RKO (cell line): ENCODE measurements around the gene CDK5RAP2.

Experiments used
- DNase-seq: peaks from one replicate; pipeline ENCODE4 v3.0.0-alpha.2; 2016; ENCODE audit warnings: low spot score

Gene CDK5RAP2

DNA sequence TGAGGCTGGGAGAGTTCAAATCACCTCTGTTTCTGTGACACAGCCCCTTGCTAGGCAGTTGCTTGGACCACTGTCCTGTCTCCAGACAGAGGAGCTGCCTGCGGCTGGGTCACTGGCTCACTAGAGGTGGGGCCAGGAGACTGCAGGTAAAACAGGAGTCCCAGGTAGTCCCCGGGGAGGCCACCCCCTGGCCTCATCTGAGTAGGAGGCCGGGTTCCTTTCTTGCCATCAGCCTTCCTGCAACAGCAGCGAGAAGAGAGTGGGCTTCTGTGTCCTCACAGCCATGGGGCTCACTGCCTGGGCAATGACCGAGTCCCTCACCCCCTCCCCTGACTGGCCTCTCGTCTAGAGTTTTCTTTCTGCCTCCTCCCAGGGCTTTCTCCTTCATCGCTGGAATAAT is 197.5 kb downstream of the CDK5RAP2 start:
- no peak for DNase-seq

DNA sequence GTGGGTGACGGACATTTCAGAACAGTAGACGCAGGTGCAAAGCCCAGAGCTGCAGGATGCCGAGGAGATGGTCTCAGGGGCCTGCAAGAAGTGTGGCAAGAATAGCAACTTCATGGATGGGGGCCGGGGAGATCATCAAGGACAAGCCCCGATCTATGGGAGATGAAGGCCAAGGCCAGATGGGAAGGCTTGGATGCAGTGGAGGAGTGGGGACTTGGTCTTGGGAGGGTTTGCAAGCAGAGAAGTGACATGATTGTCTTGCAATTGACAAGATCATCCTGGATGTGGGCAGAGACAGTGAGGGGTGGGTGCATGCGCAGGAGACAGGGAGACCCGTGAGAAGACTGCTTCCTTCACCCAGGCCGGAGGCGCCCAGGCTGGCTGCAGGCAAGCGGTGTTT is 198.1 kb downstream of the CDK5RAP2 start:
- DNase-seq, result no peak

DNA sequence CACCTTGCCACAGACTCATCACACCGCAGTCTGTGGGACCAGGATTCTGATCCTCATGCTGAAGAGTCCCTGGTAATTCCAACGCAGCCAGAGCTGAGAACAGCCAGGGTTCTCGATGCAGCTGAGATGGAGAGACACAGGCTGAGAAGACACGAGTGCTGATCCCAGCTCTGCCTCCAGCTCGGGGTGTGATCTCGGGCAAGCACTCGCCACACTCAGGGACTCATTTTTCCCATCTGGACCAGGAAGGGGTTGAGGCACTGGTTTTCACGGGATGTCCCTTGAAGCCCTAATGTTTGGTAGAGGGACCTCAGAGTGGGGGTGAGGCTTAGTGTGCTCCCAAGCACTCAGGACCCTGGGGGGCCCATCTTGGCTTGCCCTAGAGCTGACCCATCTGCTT is 200.4 kb downstream of the CDK5RAP2 start:
- no peak for DNase-seq

DNA sequence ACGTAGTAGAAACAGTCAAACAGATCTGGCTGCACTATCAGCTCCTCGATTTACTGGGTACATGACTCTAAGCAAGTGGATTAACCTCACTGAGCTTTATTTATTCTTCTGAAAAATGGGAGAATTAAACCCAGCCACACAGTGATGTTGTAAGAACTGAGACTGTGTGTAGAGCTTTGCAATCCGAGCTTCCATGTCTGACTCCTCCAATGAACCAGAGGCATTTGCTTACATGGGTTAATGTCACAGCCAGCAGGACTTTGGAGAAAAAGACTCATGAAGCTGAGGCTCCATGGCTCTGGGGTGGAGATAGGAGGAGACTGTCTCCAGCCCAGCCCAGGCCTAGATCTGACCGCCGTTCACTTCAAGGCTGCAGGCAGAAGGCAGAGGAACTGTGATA is 201.3 kb downstream of the CDK5RAP2 start:
- DNase-seq, result no peak

DNA sequence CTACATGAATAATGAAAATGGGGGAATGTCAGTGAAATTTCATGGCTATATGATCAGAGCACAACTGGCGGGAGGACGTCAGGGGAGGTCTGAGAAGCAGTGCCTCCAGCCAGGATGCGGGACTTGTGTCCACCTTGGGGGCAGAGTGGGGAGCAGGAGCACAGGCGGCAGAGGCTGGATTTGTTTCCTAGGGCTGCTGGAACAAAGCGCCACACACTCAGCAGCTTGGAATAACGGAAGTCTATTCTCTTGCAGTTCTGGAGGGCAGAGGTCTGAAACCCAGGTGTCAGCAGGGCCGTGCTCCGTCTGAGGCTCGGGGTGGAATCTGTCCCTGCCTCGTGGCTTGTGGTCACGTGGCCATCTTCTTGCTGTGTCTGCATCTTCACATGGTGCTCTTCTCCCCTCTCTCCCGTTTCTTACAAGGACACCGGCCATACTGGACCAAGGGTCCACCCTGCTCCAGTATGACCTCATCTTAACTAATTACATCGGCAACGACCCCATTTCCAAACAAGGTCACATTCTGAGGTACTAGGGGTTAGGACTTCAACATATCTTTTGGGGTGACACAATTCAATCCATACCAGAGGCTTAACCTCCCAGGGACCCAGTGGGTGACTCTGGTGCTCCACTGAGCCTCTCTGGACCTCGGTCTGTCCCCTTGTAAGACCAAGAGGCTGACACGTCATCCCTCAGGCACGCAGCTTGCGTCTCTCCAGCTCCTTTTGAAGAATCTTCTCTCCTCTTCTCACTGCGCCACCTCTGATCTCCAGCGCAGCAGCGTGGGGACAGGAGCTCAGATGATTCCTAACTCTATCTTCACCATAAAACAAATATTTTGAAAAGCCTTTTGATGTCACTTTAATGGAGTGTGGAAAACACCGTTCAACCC is 202.5 kb downstream of the CDK5RAP2 start:
- no peak for DNase-seq

DNA sequence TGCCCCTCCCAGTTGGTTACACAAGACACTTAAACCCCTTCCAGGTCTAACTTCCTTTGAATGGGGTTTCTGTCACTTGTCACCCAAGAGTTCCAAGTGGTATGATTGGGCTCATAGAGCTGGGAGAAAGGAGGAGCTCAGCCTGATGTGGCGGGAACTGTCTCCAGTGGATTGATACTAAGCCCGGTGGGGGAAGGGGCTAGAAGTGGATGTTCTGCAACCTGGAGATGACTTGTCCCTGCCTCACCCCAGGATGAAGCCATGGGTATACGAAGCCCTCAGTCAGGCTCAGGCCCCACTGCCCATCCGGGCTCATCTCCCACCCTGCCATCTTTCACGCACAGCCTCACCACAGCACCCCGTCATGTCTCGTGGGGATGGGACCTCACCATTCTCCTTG is 203.9 kb downstream of the CDK5RAP2 start:
- DNase-seq, result no peak

DNA sequence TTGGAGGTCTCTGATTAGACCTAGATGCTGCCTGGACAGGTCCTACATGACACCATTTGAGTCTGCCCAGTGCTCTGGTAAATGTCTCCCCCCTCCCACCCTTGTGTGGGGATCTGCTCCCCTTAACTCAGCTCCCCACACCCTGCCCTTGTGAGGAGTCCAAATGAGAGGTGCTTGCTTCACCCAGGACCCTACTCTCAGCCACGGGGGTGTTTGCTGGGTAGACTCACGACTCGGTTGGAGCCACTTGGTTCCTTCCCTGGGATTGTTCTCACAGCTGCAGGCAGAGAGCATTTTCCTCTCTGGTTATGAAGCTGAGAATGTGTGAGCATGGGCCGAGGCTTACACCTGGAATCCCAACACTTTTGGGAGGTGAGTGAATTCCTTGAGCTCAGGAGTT is 204.7 kb downstream of the CDK5RAP2 start:
- DNase-seq, result no peak

DNA sequence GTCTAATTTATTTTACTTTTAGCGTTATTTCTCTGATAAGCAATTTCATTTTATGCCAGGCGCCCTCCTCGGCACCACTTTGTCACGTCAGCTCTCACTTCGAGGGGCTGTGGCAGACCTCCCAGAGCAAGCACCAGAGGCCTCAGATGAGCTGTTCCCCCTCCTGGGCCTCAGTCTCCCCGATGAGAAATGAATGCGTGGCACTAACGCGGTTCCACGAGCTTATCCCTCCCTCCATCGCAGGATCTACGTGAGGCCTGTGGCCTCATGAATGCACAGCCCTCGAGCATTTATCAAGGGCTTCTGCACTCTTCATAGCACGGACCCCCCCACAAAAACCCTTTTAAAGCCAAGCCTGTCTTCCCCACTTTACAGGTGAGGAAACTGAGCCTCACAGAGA is 205.2 kb downstream of the CDK5RAP2 start:
- DNase-seq, result no peak

DNA sequence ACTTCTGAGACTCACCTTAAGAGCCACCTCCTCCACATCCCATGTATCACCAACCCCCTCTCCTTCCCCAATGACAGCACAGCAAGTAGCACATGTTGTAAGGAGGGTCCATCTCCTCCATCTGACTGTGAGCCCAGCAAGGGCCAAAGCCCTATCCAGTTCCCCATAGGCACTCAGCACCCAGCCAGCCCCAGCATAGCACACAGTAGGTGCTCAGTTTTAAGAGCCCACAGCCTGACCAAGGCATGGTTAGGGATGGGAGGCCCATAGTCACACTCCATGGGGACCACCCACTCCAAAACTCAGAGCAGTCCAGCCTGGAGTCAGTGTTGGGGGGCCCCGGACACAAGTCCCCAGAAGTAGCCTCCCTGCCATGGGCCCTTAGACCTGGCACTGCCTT is 205.7 kb downstream of the CDK5RAP2 start:
- DNase-seq, result no peak

DNA sequence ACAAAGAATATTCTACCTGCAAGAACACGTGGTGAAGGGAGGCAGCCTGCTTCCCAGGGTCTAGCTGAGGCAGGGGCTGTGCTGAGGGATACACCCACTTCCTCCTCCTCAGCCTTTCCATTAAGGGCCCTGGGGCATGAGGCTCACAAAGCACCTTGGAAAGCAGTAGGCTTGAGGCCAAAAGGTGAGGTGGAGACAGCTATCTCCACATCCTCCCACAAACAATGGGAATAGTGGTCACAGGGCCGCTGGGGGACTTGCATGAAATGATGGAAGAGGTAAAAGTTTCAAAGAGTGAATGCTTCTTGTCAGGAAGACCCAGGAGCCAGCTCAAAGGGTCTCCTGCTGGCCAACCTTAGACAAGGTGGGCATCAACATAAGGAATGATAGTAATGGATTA is 207.9 kb downstream of the CDK5RAP2 start:
- no peak for DNase-seq

DNA sequence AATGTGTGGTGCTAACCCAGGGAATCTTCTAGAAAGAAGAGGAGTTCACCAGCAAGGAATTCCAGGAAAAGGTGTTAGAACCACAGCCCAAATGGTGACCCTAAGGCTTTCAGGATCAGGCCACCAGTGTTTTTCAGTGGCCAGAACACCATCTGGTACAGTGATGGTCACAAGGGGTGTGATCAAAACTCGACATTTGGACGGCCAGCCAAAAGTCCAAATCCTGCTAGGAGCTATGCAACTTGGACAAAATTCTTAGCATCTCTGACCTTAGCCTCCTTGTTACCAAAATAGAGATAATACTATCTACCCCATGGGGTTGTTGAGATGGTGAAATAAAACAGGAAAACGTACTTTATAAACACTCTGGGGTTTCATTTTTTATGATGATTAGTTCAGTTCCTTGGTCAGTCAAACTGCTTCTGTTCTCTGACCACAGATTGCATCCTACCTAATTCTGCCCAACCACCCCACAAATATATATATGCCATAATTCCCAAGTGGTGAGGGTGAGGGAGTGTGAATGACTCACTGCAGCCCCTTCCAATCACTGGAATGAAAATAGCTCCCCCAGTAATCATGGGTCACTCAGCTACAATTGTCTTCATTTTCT is 210.3 kb downstream of the CDK5RAP2 start:
- no peak for DNase-seq

DNA sequence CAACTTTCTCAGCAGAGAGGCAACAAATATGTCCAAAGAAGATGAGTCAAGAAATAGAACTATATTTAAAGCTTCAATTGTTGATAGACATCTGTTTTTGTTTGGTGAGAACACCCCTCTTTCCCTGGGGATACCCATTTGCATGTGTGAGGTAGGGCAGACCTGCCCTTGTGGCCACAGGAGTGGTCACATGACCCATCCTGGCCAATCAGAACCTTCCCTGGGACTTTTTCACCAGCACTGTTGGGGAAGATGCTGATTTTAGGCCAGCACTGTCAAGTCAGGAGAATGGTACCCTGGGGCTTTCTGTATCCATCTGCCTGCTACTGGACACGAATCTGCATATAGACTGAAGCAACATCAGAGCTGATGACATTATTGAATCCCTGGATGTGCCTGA is 211.2 kb downstream of the CDK5RAP2 start:
- no peak for DNase-seq

DNA sequence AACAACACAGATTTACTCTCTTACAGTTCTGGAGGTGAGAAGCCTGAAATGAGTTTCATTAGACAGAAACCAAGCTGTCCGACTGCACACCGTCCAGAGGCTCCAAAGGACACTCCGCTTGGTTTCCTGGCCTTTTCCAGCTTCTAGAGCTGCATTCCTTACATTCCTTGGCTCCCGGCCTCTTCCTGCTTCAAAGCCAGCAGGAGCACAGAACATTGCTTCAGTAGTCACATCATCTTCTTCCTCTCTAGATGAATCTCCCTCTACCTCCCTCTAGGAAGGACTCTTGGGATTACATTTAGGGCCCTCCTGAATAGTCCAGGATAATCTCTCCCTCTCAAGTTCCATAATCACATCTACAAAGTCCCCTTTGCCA is 213.3 kb downstream of the CDK5RAP2 start:
- peak; percentile 68 for DNase-seq

DNA sequence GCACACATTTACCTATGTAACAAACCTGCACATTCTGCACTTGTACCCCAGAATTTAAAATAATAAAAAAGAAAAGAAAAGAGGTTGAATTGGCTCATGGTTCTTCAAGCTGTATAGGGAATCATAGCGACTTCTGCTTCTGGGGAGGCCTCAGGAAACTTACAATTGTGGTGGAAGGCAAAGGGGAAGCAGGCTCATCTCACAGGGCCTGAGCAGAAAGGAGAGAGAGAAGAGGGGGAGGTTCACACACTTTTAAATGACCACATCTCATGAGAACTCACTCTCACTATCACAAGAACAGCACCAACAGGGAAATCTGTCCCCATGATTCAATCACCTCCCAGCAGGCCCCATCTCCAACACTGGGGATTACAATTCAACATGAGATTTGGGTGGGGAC is 214.6 kb downstream of the CDK5RAP2 start:
- no peak for DNase-seq

DNA sequence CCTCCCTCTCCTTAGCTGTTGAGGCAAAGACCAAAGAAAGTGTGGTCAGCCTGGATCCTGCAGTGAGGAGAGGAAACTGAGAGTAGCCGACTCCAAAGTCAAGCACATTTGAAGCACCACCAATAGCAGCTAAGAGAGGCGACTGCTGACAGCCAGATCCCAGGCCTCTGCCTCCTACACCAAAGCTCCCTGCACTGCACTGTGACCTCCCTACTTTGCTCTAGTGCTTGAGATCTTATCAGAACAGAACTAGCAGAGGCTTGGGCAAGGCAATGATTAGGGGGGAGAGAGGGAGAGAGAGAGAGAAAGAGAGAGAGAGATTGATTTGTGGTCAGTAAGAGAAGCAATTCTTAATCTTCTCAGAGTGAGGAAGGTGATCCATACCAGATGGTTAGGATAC is 216.3 kb downstream of the CDK5RAP2 start:
- no peak for DNase-seq

DNA sequence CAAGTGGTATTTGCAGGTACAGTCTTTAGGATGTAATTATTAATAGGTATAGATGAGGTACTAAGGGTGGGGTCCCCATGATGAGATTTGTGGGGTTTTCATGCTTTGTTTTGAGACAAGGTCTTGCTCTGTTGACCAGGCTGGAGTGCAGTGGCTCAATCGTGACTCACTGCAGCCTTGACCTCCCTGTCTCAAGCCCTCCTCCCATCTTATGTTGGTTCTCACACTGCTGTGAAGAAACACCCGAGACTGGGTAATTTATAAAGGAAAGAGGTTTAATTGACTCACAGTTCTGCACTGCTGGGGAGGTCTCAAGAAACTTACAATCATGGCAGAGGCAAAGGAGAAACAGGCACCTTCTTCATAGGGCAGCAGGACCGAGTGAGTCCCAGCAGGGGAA is 217.5 kb downstream of the CDK5RAP2 start:
- no peak for DNase-seq

DNA sequence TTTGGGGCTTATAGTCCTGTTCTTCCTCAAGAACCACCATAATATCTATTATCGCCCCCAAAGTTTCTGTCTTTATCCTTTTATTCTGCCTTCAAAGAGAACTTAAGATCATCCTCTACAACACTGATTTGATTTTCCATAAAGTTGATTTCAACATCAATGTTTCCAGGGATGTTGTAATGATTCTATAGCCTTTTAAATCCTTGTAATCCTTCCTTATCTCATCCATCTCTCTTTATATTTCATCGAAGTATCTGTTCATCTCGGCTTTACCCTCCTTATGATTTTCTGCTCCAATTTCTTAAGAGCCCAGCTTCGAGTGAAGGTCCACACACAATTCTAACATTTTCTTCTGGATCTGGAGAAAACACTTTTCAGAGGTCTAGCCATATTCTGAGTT is 218.4 kb downstream of the CDK5RAP2 start:
- no peak for DNase-seq

DNA sequence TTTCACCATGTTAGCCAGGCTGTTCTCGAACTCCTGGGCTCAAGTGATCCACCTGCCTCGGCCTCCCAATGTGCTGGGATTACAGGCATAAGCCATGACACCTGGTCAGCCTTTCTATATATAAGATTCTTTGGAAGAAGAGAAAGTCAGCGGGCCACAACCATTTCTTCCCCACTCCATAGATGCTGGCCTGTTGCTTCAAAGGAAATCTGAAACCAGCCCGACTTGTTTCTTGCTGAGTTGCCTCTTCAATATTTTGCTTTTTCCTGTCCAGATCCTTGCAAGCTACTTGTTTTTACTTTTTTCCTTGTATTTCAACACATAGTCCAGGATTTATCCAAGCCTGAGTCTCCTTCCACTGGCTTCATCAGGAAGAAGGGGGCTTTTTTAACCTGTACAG is 219.5 kb downstream of the CDK5RAP2 start:
- DNase-seq, result no peak

DNA sequence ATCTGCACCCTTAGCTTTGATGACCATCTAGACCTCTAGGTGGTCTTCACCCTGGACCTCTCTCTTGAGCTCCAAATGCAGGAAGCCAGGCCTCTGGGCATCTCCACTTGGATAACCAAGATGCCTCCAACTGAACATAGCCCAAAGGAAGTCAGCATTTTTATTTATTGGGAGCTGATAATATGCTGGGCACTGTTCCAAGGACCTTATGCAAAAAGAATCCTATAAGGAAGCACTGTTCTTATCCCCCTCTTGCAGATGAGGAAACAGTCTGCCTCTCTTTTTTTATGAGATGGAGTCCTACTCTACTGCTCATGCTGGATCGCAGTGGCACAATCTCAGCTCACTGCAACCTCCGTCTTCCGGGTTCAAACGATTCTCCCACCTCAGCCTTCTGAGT is 219.9 kb downstream of the CDK5RAP2 start:
- DNase-seq, result no peak

DNA sequence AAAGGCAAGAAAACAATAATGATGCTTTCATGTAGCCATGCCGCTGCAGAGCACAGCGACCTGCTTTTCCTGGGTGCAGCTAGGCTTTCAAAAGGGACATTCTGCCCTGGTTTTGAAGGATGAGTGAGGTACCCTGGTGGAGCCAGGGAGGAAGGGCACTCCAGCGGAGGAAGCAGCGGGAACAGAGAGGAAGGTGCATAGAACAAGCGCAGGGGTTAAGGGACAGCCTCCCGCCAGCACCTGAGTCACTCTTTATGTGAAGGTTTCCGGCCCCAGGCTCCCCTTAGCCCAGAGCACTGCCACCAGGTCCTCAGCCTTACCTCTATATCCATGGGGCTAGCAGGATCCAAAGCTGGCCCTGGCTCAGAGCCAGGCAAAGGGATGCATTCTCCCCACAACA is 221.1 kb downstream of the CDK5RAP2 start:
- DNase-seq, result no peak

DNA sequence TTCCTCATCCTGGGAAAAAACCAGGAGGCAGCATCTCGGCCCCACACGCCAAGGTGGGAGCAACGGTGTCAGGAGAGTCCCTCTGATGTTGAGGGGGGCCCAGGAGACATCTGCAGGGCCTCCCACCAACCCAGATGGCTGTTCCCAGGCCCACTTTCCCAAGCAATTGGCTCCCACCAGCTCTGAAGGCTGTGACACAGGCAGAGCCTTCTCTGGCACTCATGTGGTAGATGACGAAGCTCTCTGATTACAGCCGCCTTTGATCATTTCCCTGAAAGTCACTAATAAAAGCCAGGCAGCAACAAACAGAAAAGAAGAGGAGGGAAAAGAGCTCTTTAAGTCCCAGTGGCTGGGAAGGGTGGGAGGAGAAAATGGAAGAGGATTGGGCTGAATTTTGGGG is 226.5 kb downstream of the CDK5RAP2 start:
- no peak for DNase-seq

DNA sequence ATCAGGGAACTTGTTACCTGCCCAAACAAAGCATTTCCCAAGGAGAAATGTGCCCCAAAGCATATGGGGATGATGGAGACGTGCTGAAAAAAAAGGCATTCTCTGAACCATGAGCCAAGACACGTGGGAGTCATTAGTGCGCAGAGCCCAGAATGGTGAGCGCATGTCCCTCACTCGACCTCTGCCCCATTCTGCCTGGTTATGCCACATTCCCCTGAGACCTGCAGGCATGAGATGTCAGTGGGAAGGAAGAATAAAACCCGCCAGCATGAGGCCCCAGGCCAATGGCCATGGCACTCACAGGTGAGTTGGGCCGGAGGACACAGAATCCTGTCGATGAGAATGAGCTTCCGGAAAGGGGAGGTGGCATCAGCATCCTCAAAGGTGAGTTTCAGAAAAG is 228.9 kb downstream of the CDK5RAP2 start:
- no peak for DNase-seq

DNA sequence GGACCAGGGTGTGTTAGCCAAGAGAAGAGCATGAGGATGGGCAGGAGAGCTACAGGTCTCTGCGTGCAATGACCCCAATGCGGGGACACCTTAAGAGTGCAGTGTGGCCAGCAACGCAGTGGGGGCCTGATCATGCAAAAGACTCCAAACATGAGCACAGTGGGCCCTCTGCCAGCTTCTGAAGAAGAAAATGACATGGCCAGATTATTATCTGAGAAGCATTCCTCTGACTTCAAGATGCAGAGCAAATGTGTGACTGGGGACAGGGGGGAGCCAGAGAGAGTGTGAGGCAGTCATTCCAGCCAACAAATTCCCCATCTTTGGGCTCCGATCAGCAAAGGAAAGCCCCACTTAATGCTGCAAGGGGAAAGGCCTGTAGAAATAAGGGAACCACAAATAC is 229.4 kb downstream of the CDK5RAP2 start:
- DNase-seq, result no peak

DNA sequence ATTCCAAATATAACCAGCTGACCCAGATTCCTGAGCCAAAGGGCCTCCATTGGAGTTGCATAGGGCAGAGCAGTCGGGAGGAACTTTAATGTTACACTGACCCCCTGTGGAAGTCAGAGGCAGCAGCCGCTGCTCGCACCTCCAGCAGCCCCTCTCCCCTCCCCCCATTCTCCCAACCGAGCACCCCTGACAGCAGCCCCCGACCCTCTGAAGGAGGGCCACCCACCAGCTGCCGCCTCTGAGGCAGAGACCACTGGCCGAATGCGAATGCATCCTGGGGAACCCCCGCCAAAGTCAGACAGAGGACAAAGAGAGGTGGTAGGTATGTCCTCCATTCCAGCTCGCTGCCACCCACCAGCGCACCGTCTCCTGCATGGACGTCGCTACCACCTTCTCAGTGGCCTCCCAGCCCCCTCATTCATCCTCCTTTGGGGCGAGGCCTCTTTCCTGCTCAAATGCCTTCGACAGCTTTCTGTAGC is 231.0 kb downstream of the CDK5RAP2 start:
- peak; percentile 61 for DNase-seq
